GM21423 (cell line): ENCODE results near the gene CALHM3.
"Not testable (repeated sequence)": the region's sequence is repeated elsewhere in the genome, so short reads cannot be mapped to it uniquely, and the experiment has no call there.

ENCODE experiments used
- ATAC-seq: cut with Tn5 transposase; IDR thresholded peaks from one replicate; pipeline ENCODE4 v1.9.1; 2021; ENCODE audit warnings: mild to moderate bottlenecking, moderate library complexity; ENCODE audit not compliant: unreplicated experiment

Gene CALHM3

GRCh38 chr10:103479135-103479534 lies at the start of gene CALHM3:
Gene CALHM3 (minus strand): TSS chr10:103479240. CDS start chr10:103479032, 208 bp downstream.
- no peak for ATAC-seq

DNA sequence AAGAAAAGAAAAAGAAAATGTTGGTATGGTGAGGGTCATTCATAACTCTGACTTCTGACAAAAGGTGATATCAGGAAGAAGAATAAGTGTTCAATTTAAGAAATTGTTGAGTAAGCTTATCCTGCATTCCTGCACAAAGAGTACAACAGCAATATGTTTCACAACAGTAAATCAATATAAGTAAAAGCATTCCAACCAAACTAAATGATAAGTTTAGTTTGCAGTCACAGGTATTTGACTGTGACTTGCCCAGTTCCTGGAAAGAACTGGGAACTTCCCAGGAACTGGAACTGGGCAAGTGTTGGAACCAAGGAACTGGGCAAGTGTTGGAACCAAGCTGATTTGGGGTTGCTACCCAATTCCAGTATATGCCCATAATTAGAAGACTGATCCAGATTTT lies 49.5 kb upstream of the CALHM3 start:
- ATAC-seq, result no peak

DNA sequence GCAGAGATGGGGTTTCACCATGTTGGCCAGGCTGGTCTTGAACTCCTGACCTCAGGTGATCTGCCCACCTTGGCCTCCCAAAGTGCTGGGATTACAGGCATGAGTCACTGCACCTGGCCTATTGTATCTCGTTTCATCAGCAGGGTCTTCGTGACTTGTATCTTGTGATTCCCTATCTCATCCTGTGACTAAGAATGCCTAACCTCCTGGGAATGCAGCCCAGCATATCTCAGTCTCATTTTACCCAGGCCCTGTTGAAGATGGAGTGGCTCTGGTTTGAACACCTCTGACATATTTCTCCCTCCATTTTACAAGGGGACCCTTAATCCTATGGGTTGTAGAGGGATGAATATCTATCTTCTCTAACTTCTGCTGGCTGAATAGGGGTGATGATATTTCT lies 48.4 kb upstream of the CALHM3 start:
- not testable (repeated sequence) for ATAC-seq

GRCh38 chr10:103525901-103526300 lies 46.9 kb upstream of the CALHM3 start:
- no peak for ATAC-seq

DNA sequence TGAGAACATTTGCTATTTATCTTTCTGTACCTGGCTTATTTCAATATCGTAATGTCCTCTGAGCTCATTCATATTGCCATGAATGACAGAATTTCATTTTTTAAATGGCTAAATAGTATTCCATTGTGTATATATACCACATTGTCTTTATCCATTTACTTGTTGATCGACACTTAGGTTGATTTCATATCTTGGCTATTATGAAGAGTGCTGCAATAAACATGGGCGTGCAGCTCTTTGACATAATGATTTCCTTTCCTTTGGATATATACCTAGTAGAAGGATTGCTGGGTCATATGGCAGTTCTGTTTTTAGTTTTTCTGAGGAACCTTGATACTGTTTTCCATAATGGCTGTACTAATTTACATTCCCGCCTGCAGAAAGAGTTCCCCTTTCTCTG lies 44.6 kb upstream of the CALHM3 start:
- no peak for ATAC-seq

DNA sequence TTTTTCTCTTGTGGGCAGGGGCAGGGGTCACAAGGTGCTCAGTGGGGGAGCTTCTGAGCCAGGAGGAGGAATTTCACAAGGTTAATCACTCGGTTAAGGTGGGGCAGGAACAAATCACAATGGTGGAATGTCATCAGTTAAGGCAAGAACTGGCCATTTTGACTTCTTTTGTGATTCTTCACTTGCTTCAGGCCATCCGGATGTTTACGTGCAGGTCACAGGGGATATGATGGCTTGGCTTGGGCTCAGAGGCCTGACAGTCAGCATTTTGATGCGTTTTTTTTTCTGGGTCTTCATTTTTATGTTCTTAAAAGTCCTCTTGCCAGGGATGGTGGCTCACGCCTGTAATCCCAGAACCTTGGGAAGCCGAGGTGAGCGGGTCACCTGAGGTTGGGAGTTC lies 43.0 kb upstream of the CALHM3 start:
- not testable (repeated sequence) for ATAC-seq

GRCh38 chr10:103519798-103520197 lies 40.8 kb upstream of the CALHM3 start:
- ATAC-seq, result no peak

DNA sequence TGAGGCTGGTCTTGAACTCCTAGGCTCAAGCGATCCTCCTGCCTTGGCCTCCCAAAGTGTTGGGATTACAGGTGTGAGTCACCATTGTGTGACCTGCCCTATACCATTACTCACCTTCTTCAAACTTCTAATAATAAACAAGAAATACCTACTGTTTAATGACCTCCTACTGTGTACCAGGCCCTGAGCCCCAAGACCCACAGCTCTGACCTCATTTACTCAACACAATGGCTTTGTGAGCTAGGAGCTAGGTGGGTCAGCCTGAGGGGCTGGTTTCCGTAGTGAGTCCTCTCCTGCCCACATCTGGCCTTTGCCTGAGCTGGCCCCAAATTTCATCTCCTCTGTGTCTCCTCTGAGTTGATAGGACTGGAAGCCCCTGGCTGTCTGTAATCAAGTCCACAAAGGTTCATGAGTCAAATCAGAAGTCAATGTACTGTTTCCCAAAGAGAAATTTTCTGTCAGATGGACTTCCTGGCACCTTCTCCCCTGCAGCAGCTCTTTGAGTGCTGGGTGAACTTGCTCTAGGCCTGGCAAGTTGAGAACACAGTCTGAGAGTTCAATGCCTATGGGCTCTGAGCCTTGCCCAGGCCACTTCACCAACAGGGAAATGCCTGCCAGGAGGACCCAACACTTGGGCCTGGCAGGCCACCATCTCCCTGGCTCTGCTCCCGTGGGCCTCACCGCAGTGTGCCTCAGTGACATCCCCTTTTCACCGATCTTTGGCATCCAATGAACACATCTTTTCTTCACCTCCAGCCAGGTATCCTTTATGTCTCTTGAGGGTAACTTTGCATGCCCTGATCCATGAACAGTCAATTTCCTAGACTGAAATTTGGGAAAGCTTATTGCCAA lies 38.4 kb upstream of the CALHM3 start:
- ATAC-seq, result no peak

DNA sequence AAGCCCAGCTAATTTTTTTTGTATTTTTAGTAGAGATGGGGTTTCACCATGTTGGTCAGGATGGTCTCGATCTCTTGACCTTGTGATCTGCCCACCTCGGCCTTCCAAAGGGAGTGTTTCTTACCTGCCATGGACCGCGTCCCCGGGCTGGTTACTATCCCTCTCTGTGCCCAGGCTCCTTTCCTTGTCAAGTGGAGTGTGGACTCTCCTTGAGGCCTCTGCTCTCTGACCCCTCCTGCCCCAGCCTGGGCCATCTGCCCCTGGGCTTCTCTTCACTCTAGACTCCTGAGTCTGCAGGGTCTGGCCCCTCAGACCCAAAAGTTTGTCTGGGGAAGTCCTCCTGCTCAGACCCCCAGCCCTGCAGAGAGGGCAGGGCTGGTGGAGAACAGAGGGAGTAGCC lies 35.2 kb upstream of the CALHM3 start:
- no peak for ATAC-seq

DNA sequence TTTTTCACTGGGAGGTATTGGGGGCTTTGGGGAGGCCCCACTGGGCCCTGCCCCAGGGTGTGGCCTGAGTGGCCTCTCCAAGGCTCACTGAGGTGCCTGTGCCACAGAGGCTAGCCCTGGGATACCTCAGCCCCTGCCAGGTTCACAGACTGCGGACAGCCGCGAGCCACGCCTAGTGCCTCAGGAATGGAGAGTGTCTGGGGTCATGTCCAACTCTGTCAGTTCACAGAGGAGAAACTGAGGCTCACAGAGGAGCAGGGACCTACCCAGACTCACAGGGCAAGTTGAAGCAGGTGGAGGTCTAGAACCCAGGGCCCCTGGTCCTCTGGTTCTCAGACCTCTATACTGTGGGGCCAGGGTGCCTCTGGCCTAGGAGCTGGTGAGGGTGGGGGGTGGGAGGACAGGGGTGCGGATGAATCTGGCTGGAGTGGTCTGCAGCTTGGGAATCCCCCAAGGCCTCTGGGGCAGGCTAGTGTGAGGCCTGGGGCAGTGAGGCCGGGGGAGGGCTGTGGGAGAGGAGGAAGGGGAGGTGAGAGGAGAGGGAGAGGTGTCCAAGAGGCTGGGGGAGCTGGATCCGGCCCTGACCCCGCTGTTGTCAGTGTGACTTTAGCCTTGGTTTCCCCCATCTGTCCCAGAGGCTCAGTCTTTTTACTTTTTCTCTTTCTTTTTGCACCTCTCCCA lies 34.5 kb upstream of the CALHM3 start:
- ATAC-seq, result no peak

DNA sequence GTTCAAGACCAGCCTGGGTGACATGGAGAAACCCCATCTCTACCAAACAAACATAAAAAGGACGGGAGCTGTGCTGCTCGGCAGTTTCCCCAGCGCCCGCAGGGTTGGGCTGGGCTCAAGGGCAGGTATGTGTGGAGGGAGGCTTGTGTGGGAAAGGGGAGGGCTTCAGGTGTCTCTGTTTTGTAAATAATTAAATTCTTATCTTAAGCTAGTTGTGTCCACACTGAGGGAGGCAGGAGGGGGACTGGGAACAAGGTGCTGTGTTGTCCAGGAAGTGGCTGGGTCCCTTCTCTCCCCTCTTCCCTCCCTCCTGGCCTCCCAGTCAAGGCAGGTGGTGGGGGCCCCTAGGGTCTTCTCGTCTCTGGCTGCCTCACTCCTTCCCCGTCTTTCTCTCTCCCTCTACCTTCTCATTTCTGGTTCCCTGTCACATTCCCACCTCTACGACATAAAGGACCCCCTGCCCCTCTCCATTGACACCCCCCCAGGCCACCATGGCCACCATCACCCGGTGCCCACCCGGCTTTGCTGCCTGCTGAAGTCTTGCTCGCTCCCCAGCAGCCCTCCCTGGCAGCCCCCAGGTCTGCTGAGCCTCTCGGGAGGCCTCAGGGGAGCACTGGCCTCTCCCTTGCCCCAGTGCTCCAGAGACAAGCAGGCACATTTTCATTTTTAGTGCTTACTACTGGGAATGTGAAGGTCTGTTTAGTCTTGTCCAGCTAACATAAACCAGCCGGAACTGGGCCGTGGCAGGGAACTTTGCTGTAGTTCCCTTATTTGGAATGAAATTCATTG lies 33.7 kb upstream of the CALHM3 start:
- no peak for ATAC-seq

GRCh38 chr10:103512166-103512565 lies 33.1 kb upstream of the CALHM3 start:
- no peak for ATAC-seq

GRCh38 chr10:103510791-103511752 lies 32.0 kb upstream of the CALHM3 start:
- no peak for ATAC-seq

DNA sequence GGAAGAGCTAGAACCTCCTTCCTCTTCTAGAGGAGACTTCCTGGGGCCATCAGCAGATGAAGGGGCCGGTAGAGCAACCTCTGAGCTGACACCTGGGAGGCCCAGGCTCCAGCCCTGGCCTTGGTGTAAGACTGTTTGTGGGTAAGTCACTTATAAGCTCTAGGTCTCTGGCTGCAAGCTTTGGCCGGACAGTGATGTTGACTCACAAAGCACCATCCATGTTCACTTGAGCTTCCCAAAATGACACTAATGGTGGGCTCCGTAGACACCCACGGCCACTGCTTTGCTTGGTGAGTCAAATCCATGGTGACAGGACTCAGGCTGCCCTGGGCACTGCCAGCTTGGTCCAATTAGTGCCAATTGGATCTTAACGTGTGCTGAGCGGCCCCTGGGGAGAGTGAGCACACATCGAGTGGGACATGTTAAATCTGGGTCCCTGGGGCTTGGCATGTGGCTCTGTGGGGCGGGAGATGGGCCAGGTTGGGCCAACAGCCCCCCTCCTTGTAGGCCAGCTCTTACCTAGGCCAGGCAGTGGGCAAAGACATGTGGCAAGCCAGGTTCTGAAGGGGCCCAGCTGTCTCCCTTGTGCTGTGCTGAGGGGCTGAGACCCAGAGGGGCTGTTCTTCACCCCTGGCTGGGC lies 31.1 kb upstream of the CALHM3 start:
- ATAC-seq, result no peak

- ATAC-seq, result no peak
These were observed 28.5 kb upstream of the CALHM3 start for GRCh38 chr10:103507235-103508191.

DNA sequence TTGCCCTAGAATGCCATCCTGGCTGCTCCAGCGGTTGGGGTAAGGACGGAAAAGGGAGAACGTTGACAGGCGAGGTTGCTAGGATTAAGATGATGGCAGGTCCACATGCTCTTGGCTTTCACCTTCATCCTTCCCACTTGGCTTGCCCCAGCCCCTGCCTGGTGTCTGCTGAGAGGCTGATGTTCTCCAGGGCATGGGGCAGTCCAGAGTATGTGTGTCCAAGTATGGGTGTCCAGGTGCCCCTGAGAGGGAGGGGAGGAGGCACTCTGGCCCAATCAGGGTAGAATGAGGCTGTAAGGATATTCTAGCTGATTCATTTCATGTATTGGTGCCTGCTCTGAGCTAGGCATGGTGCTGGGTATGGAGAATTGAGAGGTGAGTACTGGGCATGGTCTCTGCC lies 27.0 kb upstream of the CALHM3 start:
- ATAC-seq, result no peak

DNA sequence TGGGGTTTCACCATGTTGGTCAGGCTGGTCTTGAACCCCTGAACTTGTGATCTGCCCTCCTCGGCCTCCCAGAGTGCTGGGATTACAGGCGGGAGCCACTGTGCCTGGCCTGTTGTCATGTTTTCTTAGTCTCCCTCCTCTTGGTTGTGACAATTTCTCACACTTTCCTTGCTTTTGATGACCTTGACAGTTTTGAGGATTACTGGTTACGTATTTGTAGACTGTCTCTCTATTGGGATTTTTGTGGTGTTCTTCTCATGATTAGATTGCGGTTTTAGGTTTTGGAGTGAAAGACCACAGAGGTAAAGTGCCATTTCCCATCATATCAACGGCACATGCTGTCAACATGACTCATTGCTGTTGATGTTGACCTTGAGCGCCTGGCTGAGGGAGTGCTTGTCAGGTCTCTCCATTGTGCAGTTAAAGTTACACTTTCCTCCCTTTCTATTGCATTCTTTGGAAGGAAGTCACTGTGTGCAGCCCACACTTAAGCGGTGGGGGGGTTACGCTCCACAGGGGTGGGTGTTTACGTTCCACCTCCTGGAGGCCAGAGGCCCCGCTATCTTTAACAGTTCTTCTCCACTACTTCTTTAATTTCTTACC lies 25.2 kb upstream of the CALHM3 start:
- peak; percentile 50 for ATAC-seq

DNA sequence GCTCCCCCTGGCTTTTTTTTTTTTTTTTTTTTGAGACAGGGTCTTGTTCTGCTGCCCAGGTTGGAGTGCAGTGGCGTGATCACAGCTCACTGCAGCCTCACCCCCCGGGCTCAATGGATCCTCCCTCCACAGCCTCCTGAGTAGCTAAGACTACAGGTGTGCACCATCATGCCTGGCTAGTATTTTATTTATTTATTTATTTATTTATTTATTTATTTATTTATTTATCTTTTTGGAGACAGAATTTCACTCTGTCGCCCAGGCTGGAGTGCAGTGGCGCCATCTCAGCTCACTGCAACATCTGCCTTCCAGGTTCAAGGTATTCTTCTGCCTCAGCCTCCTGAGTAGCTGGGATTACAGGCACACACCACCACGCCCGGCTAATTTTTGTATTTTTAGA lies 24.7 kb upstream of the CALHM3 start:
- ATAC-seq, result not testable (repeated sequence)
